MCF 10A (cell line): ENCODE results near the gene PRPH2. TPM values are rescaled to one million over a fixed set of nuclear protein-coding genes. Genes with fewer than 3 reads are reported as not detected.
"Not testable (repeated sequence)": the region's sequence is repeated elsewhere in the genome, so short reads cannot be mapped to it uniquely, and the experiment has no call there.

Experiments used
- BruUV-seq: library from RNA; stranded (reverse); fragments of 400-500 nt; replicated peaks from 2 replicates; lab custom pipeline; 2021; lab: Mats Ljungman, UMichigan
- CTCF ChIA-PET: fragments of 300-600 bp; sonication (Branson Sonifier 250); formaldehyde crosslinking; extraction: SDS; loops from one replicate; lab custom pipeline; 2021; ENCODE audit warnings: antibody characterized with exemption, inconsistent platforms; lab: Yijun Ruan, JAX
- POLR2A ChIA-PET: fragments of 300-600, 350-650 bp; sonication (Branson Sonifier 250); formaldehyde crosslinking; extraction: SDS; loops from one replicate; lab custom pipeline; 2020; ENCODE audit warnings: antibody characterized with exemption, inconsistent platforms; lab: Yijun Ruan, JAX
- DNase-seq: peaks from one replicate; pipeline ENCODE4 v3.0.0-alpha.2; 2018; ENCODE audit not compliant: unreplicated experiment
- H3K27ac Mint-ChIP-seq: one replicate; pipeline ENCODE4 v1.8.0; 2022; ENCODE audit warnings: mild to moderate bottlenecking, low read depth, mixed read lengths; ENCODE audit not compliant: unreplicated experiment
- H3K27me3 Mint-ChIP-seq: one replicate; pipeline ENCODE4 v1.8.0; 2022; ENCODE audit warnings: mixed read lengths; ENCODE audit not compliant: insufficient read depth, unreplicated experiment
- H3K36me3 Mint-ChIP-seq: one replicate; pipeline ENCODE4 v1.8.0; 2022; ENCODE audit warnings: mild to moderate bottlenecking, moderate library complexity, mixed read lengths; ENCODE audit not compliant: insufficient read depth, unreplicated experiment
- H3K4me1 Mint-ChIP-seq: one replicate; pipeline ENCODE4 v1.8.0; 2022; ENCODE audit warnings: mixed read lengths; ENCODE audit not compliant: insufficient read depth, unreplicated experiment
- H3K4me3 Mint-ChIP-seq: one replicate; pipeline ENCODE4 v1.8.0; 2022; ENCODE audit warnings: mild to moderate bottlenecking, moderate library complexity, mixed read lengths; ENCODE audit not compliant: unreplicated experiment
- H3K9me3 Mint-ChIP-seq: one replicate; pipeline ENCODE4 v1.8.0; 2022; ENCODE audit warnings: mixed read lengths; ENCODE audit not compliant: unreplicated experiment
- intact Hi-C: fragments of 100-400 bp; cut with micrococcal nuclease; formaldehyde crosslinking; loops from 2 replicates; pipeline ENCODE4 v1.14.1; 2022
- total RNA-seq: library from RNA; stranded (reverse); gene quantifications from 2 replicates; pipeline ENCODE4 v1.2.3, GENCODE V29; 2022
- TF ChIP-seq, protein P1 (sequence below): fragments of 200-600 bp; IDR thresholded peaks from one replicate; pipeline ENCODE4 v1.8.0; 2022; ENCODE audit warnings: antibody characterized with exemption, mild to moderate bottlenecking; ENCODE audit not compliant: unreplicated experiment

The PRPH2 gene
- total RNA-seq, 1 experiment from 2014 or later, result not detected

GRCh38 chr6:42688281-42688680 lies 34.1 kb downstream of the PRPH2 start:
- TF ChIP-seq, protein P1, sequence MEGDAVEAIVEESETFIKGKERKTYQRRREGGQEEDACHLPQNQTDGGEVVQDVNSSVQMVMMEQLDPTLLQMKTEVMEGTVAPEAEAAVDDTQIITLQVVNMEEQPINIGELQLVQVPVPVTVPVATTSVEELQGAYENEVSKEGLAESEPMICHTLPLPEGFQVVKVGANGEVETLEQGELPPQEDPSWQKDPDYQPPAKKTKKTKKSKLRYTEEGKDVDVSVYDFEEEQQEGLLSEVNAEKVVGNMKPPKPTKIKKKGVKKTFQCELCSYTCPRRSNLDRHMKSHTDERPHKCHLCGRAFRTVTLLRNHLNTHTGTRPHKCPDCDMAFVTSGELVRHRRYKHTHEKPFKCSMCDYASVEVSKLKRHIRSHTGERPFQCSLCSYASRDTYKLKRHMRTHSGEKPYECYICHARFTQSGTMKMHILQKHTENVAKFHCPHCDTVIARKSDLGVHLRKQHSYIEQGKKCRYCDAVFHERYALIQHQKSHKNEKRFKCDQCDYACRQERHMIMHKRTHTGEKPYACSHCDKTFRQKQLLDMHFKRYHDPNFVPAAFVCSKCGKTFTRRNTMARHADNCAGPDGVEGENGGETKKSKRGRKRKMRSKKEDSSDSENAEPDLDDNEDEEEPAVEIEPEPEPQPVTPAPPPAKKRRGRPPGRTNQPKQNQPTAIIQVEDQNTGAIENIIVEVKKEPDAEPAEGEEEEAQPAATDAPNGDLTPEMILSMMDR, result no peak
- no TSS peak for BruUV-seq
- DNase-seq, result no peak
- Mint-ChIP-seq H3K4me1 (peaks cover 8% of the 10 kb centered on the region), H3K27me3 (no peaks in the 10 kb centered on the region), H3K4me3 (no peak overlapping the region), H3K36me3 (peaks cover 87% of the 10 kb centered on the region), H3K27ac (no peak overlapping the region), H3K9me3 (no peaks in the 10 kb centered on the region)
- ChIA-PET POLR2A (interaction anchor here (0.6 kb wide), 1 partner anchor 33 kb away, joined by 3 read pairs; no protein-coding TSS in a partner anchor), CTCF (interaction anchor here (0.6 to 1.0 kb wide), 3 partner anchors 9 to 189 kb away, joined by 3 read pairs; no protein-coding TSS in a partner anchor)
- intact Hi-C loops, result no loop called here

- DNase-seq, result no peak
- peaks cover 10% of the 10 kb centered on the region for H3K4me1 Mint-ChIP-seq
- TF ChIP-seq, protein P1, result no peak
- no peak overlapping the region for H3K27ac Mint-ChIP-seq
- no peaks in the 10 kb centered on the region for H3K27me3 Mint-ChIP-seq
- no peaks in the 10 kb centered on the region for H3K9me3 Mint-ChIP-seq
- H3K36me3 Mint-ChIP-seq, result peaks cover 97% of the 10 kb centered on the region
- H3K4me3 Mint-ChIP-seq, result no peak overlapping the region
- no TSS peak for BruUV-seq
- ChIA-PET POLR2A (no interaction called here), CTCF (interaction anchor here (0.7 to 2.4 kb wide), 5 partner anchors 9 to 197 kb away, joined by 3 to 7 read pairs (median 4); no protein-coding TSS in a partner anchor)
- intact Hi-C loops, result no loop called here
Observed at GRCh38 chr6:42679358-42679757, 43.0 kb downstream of the PRPH2 start.

- TF ChIP-seq, protein P1, result no peak
- ChIA-PET POLR2A (interaction anchor here (0.6 to 1.5 kb wide), 3 partner anchors 18 to 216 kb away, joined by 3 to 4 read pairs (median 3); a partner anchor contains a TSS), CTCF (interaction anchor here (0.7 to 1.6 kb wide), 3 partner anchors 9 to 202 kb away, joined by 3 to 5 read pairs (median 4); no protein-coding TSS in a partner anchor)
- Mint-ChIP-seq H3K36me3 (peaks cover 98% of the 10 kb centered on the region), H3K9me3 (no peaks in the 10 kb centered on the region), H3K27ac (no peak overlapping the region), H3K4me3 (no peak overlapping the region), H3K27me3 (no peaks in the 10 kb centered on the region), H3K4me1 (peaks cover 14% of the 10 kb centered on the region)
- no peak for DNase-seq
- BruUV-seq, result no TSS peak
- intact Hi-C loops, result no loop called here
Observed at GRCh38 chr6:42674780-42675179, 47.6 kb downstream of the PRPH2 start.

- H3K4me3 Mint-ChIP-seq, result not testable (repeated sequence)
- DNase-seq, result peak; percentile 38
Observed at GRCh38 chr6:42674368-42674767, 48.0 kb downstream of the PRPH2 start.

More at GRCh38 chr6:42674368-42674767, 48.0 kb downstream of the PRPH2 start:
- POLR2A ChIA-PET, result interaction anchor here (0.6 to 1.5 kb wide), 4 partner anchors 18 to 244 kb away, joined by 3 to 4 read pairs (median 3); a partner anchor contains a TSS
- H3K9me3 Mint-ChIP-seq, intact Hi-C loops, BruUV-seq, H3K27ac Mint-ChIP-seq, H3K27me3 Mint-ChIP-seq: not testable (repeated sequence)
- CTCF ChIA-PET, result interaction anchor here (1.6 kb wide), 1 partner anchor 9 kb away, joined by 5 read pairs; no protein-coding TSS in a partner anchor
- Mint-ChIP-seq H3K36me3 (peaks cover 98% of the 10 kb centered on the region), H3K4me1 (peaks cover 14% of the 10 kb centered on the region)
